GM11168 (cell line): Measurements from ENCODE around the gene TEX29.

ENCODE experiments used
- in situ Hi-C: fragments of 300-500 bp; cut with MboI; formaldehyde crosslinking; loops from one replicate; pipeline ENCODE4 v1.12.0; 2022; ENCODE audit warnings: low sequenced_read_pairs; ENCODE audit not compliant: unreplicated experiment

TEX29 gene

DNA sequence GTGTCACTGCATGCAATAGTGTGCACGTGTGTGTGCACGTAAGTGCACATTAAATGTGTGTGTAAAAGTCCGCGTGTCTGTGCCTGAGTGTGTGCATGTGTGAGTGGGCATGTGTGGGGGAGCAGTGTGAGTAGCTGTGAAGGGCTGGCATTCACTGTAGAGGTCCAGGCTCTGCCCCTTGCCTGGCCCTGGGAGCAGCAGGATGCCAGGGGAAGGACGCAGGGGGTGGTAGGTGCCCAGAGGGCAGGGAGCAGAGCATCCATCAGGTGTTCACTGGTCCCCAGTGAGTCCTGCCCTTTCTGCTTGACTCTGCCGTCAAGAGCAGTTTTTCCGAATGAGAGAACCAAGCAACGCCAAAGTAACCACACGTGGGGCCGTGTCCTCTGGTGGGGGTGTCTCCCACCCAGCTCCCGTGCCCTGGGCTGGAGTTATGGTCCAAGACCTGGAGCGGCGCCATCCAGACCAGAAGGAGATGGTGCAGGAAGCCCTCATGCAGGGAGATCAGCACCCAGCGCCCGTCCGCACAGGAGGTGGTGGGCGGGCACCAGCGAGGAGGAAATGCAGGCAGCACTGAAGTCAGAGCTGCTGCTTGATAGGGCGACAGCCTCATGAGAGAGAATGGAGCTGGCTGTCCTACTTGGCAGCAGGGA, 68.5 kb downstream of the TEX29 start:
- in situ Hi-C loops, result no loop called here

GRCh38 chr13:111389621-111390521, 69.4 kb downstream of the TEX29 start:
- in situ Hi-C loops, result no loop called here

- in situ Hi-C loops, result no loop called here
Measured at GRCh38 chr13:111390522-111391270, 70.3 kb downstream of the TEX29 start.

GRCh38 chr13:111392486-111392885, 72.0 kb downstream of the TEX29 start:
- in situ Hi-C loops, result no loop called here

DNA sequence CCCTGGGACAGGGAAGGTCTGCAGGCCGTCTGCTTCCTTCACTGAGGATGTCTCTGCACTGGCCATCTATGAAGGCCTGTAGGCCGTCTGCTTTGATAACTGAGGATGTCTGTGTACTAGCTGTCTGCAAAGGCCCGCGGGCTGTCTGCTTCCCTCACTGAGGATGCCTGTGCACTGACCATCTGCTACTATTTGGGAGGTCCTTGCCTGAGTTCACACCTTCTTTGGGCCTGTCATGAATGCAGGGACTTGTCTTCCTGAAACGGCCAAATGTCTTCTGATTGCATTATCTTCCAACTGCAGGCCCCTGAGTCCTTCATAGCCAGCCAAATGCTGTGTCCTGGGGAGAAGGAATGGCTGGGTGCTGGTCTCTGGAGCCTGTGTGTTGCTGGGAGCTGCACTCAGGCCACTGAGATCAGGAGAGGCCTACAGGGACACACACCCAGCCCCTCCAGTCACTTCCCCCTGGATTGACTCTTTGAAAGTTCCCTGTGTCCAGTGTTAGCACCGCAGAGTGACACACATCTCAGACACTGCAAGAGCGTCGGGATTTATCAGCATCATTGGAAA, 72.9 kb downstream of the TEX29 start:
- in situ Hi-C loops, result no loop called here
